Panc1 (cell line): ENCODE results near the gene FUT7. TPM values are rescaled to one million over a fixed set of nuclear protein-coding genes. Genes with fewer than 3 reads are reported as not detected.
"Not testable (repeated sequence)": the region's sequence is repeated elsewhere in the genome, so short reads cannot be mapped to it uniquely, and the experiment has no call there.

ENCODE experiments used
- ATAC-seq: fragments of 200-7000 bp; cut with Tn5 transposase; 2 replicates; pipeline ENCODE4 v1.9.1; 2020; ENCODE audit warnings: mild to moderate bottlenecking, moderate library complexity
- BruUV-seq: library from RNA; stranded (reverse); fragments of 400-500 nt; replicated peaks from 2 replicates; lab custom pipeline; 2021; lab: Mats Ljungman, UMichigan
- CTCF ChIA-PET: fragments of 300-600 bp; sonication (Branson Sonifier 250); formaldehyde crosslinking; loops from one replicate; lab custom pipeline; 2022; ENCODE audit warnings: antibody characterized with exemption; lab: Charles Lee
- POLR2A ChIA-PET: fragments of 300-600 bp; sonication (Branson Sonifier 250); formaldehyde crosslinking; loops from one replicate; lab custom pipeline; 2022; ENCODE audit warnings: antibody characterized with exemption; lab: Charles Lee
- DNase-seq: peaks from one replicate; pipeline ENCODE4 v3.0.0-alpha.2; 2010; ENCODE audit warnings: low read depth, low spot score
- H3K27ac ChIP-seq: 2 replicates; pipeline ENCODE4 v1.5.1; 2011; ENCODE audit warnings: mild to moderate bottlenecking, low read length, inconsistent platforms
- H3K27me3 ChIP-seq: fragments of 200-500 bp; sonication (Bioruptor generic); 2 replicates; pipeline ENCODE4 v1.6.0; 2014; ENCODE audit warnings: low read length, inconsistent platforms; ENCODE audit not compliant: control insufficient read depth, insufficient read depth
- H3K36me3 ChIP-seq: fragments of 200-500 bp; sonication (Bioruptor generic); 2 replicates; pipeline ENCODE4 v1.5.1; 2014; ENCODE audit warnings: inconsistent platforms, mild to moderate bottlenecking, low read length, moderate library complexity; ENCODE audit not compliant: control insufficient read depth, insufficient read depth
- H3K4me1 ChIP-seq: 2 replicates; pipeline ENCODE4 v1.5.1; 2011; ENCODE audit warnings: inconsistent platforms, mild to moderate bottlenecking, low read length, moderate library complexity; ENCODE audit not compliant: control insufficient read depth, insufficient read depth
- H3K4me3 ChIP-seq, 2 experiments: 2 replicates each; pipeline ENCODE4 v1.5.1; 2011 to 2012; ENCODE audit warnings: low read depth in 2 of 2, low read length in 2 of 2, mild to moderate bottlenecking in 2 of 2, inconsistent platforms in 1 of 2, moderate library complexity in 1 of 2
- H3K9me3 ChIP-seq: fragments of 200-500 bp; sonication (Bioruptor generic); 2 replicates; pipeline ENCODE4 v1.5.1; 2014; ENCODE audit warnings: low read depth, mild to moderate bottlenecking, inconsistent platforms, low read length, moderate library complexity; ENCODE audit not compliant: control insufficient read depth, insufficient read depth
- POLR2AphosphoS5 ChIP-seq: IDR thresholded peaks from 2 replicates; pipeline ENCODE4 v1.6.1; 2012; ENCODE audit warnings: mild to moderate bottlenecking, low read depth, low read length, moderate library complexity
- SIN3A ChIP-seq: IDR thresholded peaks from 2 replicates; pipeline ENCODE4 v1.6.1; 2012; ENCODE audit warnings: low read depth, mild to moderate bottlenecking, low read length, moderate library complexity, borderline replicate concordance; ENCODE audit not compliant: insufficient read depth
- TCF7L2 ChIP-seq: IDR thresholded peaks from 2 replicates; pipeline ENCODE4 v1.6.1; 2011; ENCODE audit warnings: mild to moderate bottlenecking, low read depth, low read length, inconsistent platforms
- in situ Hi-C: cut with HindIII; loops from 2 replicates; pipeline ENCODE4 v1.10.0; 2016; ENCODE audit warnings: low sequenced_read_pairs, low pct_unique_long_range_greater_than_20kb
- intact Hi-C: fragments of 100-400 bp; cut with micrococcal nuclease; formaldehyde crosslinking; loops from one replicate; pipeline ENCODE4 v1.10.0; 2022; ENCODE audit not compliant: unreplicated experiment
- total RNA-seq: library from RNA; stranded (reverse); gene quantifications from one replicate; pipeline ENCODE4 v1.2.1, GENCODE V29; 2021; ENCODE audit not compliant: unreplicated experiment
- TF ChIP-seq, protein P1 (sequence below): fragments of 450-650 bp; IDR thresholded peaks from 2 replicates; pipeline ENCODE4 v1.5.1; 2017; ENCODE audit warnings: mild to moderate bottlenecking
- TF ChIP-seq, protein P2 (sequence below), 2 experiments: IDR thresholded peaks; 2 replicates each; pipeline ENCODE4 v1.6.1; 2011 to 2012; ENCODE audit warnings: low read depth in 2 of 2, control low read depth in 1 of 2, low read length in 1 of 2, mild to moderate bottlenecking in 1 of 2, moderate library complexity in 1 of 2; ENCODE audit not compliant: insufficient read depth in 1 of 2

Gene FUT7
- total RNA-seq, 1 experiment from 2014 or later: not detected

- no TSS peak for BruUV-seq
- no peaks in the 10 kb centered on the region for H3K9me3 ChIP-seq
- in situ Hi-C loops: no loop called here
- no peak overlapping the region for H3K27ac ChIP-seq
- ATAC-seq: peak; percentile 93
- peak; percentile 55 for DNase-seq
- peaks cover 5% of the 10 kb centered on the region for H3K4me1 ChIP-seq
- peak overlapping the region in 1 of 2 experiments; percentile 14; a peak in 1 of 4 replicates for H3K4me3 ChIP-seq
- intact Hi-C loops: loop anchor here (10.0 kb wide), 1 partner anchor 90 kb away; the partner anchor contains the start of genes C8G and FBXW5
- no peaks in the 10 kb centered on the region for H3K27me3 ChIP-seq
- H3K36me3 ChIP-seq: no peaks in the 10 kb centered on the region
- ChIA-PET POLR2A (interaction anchor here (0.6 kb wide), 1 partner anchor 266 kb away, joined by 3 read pairs; no protein-coding TSS in a partner anchor), CTCF (interaction anchor here (0.5 to 2.0 kb wide), 7 partner anchors 10 to 244 kb away, joined by 3 to 22 read pairs (median 4); no protein-coding TSS in a partner anchor)
- TF ChIP-seq TCF7L2: no peak
- TF ChIP-seq, protein P1, sequence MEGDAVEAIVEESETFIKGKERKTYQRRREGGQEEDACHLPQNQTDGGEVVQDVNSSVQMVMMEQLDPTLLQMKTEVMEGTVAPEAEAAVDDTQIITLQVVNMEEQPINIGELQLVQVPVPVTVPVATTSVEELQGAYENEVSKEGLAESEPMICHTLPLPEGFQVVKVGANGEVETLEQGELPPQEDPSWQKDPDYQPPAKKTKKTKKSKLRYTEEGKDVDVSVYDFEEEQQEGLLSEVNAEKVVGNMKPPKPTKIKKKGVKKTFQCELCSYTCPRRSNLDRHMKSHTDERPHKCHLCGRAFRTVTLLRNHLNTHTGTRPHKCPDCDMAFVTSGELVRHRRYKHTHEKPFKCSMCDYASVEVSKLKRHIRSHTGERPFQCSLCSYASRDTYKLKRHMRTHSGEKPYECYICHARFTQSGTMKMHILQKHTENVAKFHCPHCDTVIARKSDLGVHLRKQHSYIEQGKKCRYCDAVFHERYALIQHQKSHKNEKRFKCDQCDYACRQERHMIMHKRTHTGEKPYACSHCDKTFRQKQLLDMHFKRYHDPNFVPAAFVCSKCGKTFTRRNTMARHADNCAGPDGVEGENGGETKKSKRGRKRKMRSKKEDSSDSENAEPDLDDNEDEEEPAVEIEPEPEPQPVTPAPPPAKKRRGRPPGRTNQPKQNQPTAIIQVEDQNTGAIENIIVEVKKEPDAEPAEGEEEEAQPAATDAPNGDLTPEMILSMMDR: peak; percentile 90
- TF ChIP-seq, protein P2, sequence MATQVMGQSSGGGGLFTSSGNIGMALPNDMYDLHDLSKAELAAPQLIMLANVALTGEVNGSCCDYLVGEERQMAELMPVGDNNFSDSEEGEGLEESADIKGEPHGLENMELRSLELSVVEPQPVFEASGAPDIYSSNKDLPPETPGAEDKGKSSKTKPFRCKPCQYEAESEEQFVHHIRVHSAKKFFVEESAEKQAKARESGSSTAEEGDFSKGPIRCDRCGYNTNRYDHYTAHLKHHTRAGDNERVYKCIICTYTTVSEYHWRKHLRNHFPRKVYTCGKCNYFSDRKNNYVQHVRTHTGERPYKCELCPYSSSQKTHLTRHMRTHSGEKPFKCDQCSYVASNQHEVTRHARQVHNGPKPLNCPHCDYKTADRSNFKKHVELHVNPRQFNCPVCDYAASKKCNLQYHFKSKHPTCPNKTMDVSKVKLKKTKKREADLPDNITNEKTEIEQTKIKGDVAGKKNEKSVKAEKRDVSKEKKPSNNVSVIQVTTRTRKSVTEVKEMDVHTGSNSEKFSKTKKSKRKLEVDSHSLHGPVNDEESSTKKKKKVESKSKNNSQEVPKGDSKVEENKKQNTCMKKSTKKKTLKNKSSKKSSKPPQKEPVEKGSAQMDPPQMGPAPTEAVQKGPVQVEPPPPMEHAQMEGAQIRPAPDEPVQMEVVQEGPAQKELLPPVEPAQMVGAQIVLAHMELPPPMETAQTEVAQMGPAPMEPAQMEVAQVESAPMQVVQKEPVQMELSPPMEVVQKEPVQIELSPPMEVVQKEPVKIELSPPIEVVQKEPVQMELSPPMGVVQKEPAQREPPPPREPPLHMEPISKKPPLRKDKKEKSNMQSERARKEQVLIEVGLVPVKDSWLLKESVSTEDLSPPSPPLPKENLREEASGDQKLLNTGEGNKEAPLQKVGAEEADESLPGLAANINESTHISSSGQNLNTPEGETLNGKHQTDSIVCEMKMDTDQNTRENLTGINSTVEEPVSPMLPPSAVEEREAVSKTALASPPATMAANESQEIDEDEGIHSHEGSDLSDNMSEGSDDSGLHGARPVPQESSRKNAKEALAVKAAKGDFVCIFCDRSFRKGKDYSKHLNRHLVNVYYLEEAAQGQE (IDR thresholded peaks at IDR 0.05; ENCODE audit: insufficient read depth in 1 of 2, low read depth in 2 of 2, low read length in 1 of 2): no peak
Measured at GRCh38 chr9:137034709-137035506, 3.0 kb upstream of the FUT7 start.

DNA sequence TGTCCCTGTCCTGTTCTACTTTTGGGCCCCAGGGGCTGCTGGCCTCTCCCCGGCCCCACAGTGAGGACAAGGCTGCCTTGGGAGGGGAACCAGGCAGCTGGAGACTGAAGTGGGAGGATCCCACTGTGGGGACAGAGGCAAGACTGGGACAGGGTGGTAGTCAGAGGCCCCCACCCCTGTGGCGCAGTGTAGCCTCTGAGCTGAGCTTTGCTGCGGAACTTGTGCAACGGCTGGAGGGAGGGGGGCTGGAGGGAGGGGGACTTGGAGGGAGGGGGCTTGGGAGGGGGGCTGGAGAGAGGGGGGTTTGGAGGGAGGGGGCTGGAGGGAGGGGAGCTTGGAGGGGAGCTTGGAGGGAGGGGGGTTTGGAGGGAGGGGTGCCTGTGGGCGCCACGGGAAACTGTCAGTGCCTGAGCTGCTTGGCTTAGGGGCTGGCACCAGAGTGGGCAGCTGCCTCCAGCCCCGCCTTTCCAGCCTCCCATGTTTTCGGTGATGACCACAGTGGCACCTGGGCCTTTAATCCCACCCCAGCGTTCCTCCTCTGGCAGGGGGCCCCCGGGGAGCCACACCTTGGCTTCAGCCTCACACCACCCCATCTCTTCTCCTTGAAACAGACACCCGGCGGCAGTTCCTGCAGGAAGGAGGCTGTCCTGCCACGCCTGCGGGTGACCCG lies 2.3 kb upstream of the FUT7 start:
- no TSS peak for BruUV-seq
- Histone ChIP-seq H3K36me3 (no peaks in the 10 kb centered on the region), H3K27ac (no peak overlapping the region), H3K4me1 (peaks cover 7% of the 10 kb centered on the region), H3K27me3 (no peaks in the 10 kb centered on the region), H3K9me3 (no peaks in the 10 kb centered on the region), H3K4me3 (no peak overlapping the region)
- intact Hi-C loops: loop anchor here (10.0 kb wide), 1 partner anchor 89 kb away; the partner anchor contains the start of genes C8G and FBXW5
- CTCF ChIA-PET: interaction anchor here (1.3 to 2.0 kb wide), 2 partner anchors 9 to 86 kb away, joined by 7 to 22 read pairs; no protein-coding TSS in a partner anchor
- ATAC-seq: 0 out of 2 replicates have a peak, but pooled peaks have one; percentile 2
- DNase-seq: no peak
- in situ Hi-C loops: no loop called here
- POLR2A ChIA-PET: no interaction called here
- TF ChIP-seq, protein P2 (IDR thresholded peaks at IDR 0.05; ENCODE audit: insufficient read depth in 1 of 2, low read depth in 2 of 2, low read length in 1 of 2): no peak
- TF ChIP-seq POLR2AphosphoS5: no peak
- no peak for TF ChIP-seq TCF7L2
- TF ChIP-seq, protein P1: no peak
- no peak for TF ChIP-seq SIN3A

DNA sequence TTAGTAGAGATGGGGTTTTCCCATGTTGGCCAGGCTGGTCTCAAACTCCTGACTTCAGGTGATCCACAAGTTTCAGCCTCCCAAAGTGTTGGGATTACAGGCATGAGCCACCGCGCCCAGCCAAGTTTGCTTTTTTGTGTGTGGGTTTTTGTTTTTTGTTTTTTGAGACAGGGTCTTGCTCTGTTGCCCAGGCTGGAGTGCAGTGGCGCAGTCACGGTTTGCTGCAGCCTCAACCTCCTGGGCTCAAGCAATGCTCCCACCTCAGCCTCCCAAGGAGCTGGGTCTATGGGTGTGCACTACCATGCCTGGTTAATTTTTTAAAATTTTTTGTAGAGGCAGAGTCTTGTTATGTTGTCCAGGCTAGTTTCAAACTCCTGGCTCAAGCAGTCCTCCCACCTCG lies 1.6 kb upstream of the FUT7 start:
- CTCF ChIA-PET, H3K36me3 ChIP-seq, BruUV-seq, H3K9me3 ChIP-seq, H3K4me3 ChIP-seq, DNase-seq, POLR2A ChIA-PET, in situ Hi-C loops, H3K27me3 ChIP-seq, ATAC-seq, H3K27ac ChIP-seq: not testable (repeated sequence)
- H3K4me1 ChIP-seq: peaks cover 11% of the 10 kb centered on the region
- intact Hi-C loops: loop anchor here (10.0 kb wide), 1 partner anchor 89 kb away; the partner anchor contains the start of genes C8G and FBXW5
